HG03378 (cell line): ENCODE measurements around the gene SINHCAF.

Experiments used
- ATAC-seq: cut with Tn5 transposase; IDR thresholded peaks from one replicate; pipeline ENCODE4 v1.9.1; 2021; ENCODE audit warnings: mild to moderate bottlenecking, moderate library complexity; ENCODE audit not compliant: unreplicated experiment

The SINHCAF gene

GRCh38 chr12:31234955-31235867 is 90.7 kb downstream of the SINHCAF start:
- no peak for ATAC-seq

DNA sequence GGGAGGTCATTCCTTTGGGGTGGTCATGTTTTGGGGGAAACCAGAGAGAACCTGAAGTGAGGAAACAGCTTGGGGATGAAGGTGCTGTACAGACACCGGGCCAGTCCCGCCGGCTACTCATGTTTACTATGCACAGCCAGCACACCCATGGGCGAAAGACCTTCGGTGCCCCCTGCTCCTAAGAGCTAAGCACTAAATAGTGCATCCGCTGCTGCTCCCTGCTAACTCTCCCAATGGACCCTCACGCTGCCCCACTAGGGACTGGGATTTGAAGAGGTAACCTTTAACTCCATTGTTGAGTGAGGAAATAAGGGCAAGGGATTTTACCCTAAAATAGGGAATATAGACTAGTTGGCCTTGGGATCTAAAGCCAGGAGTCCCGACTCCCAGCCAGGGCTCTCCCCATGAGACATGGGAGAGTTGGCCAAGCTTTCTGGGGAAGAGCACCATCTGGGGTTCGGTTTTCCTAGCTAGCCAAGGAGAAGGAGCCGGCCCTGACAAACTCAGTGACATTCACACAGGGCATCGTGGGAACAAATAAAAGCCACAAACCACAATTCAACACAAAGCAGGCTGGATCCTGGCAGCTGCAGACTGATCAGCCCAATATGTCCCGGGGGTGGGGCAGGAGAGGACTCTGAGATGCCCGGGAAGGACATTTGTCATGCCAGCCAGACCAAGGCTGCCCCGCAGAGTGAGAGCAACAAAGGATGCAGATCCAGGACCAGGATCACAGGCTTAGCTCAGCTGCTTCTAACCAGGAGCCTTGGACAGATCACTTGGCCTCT is 91.7 kb downstream of the SINHCAF start:
- no peak for ATAC-seq

GRCh38 chr12:31233061-31233730 is 92.8 kb downstream of the SINHCAF start:
- no peak for ATAC-seq

DNA sequence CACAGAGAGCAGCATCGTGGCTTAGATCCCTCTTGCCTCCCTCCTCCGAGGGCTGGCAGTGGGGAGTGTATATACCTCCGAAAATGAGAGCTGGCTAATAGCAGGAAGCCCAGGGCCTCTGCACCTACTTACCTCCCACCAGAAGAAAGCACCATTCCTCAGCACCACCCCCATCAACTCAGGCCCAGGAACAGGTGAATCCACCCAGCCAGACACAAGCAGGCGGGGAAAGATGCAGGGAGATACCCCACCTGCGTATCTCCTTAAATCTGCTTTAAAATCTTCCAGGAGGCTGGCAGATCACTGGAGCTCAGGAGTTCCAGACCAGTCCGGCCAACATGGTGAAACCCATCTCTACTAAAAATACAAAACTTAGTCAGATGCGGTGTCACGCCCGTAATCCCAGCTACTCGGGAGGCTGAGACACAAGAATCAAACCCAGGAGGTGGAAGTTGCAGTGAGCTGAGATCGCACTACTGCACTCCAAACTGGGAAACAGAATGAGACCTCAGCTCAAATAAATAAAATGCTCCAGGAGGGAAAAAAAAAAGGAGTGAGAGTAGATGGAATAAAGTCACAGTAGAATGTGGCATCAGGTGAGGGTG is 93.5 kb downstream of the SINHCAF start:
- ATAC-seq = no peak

DNA sequence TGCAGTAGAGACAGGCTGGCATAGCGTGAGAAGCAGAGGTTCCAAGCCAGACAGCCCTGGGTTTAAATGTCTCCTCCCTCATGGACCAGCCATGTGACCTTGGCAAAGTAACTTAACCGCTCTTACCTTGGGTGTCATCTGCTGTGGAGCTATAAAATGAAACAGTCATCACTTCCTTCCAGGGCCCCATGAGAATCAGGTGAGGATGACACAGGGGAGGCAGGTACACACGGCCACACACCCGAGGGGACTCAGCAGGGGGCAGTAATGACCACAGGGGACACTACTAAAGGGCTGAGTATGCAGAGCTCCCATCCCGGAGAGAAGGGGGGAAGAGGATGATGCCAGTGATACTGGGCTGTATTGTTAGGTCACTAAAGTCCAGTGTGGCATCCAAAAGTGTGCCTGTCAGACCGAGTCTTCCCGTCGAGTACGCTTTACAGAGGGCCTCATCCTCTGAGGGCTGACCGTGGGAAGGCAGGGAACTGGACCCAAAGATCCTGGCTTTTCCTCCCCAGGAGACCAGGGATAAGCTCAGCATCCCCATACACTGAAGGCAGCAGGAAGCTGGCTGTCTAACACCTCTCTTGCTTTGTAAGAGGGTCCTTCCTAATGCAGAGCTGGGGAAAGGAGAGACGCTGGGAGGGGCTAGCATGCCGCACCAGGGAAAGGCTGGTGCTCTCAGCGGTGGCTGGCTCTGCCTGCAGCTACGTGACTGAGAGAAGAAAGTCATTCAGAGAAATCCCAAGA is 94.2 kb downstream of the SINHCAF start:
- no peak for ATAC-seq
